Type B pancreatic cell (in vitro differentiated cells): Measurements from ENCODE around the gene VAPB. TPM values are rescaled to one million over a fixed set of nuclear protein-coding genes. Genes with fewer than 3 reads are reported as not detected.

Experiments used
- DNase-seq: peaks from one replicate; pipeline ENCODE4 v3.0.0; 2021; ENCODE audit warnings: mixed read lengths; ENCODE audit not compliant: unreplicated experiment; ENCODE audit errors: extremely low spot score
- H3K27ac Mint-ChIP-seq: 2 replicates; pipeline ENCODE4 v1.8.0; 2021; ENCODE audit warnings: mild to moderate bottlenecking, mixed read lengths
- H3K27me3 Mint-ChIP-seq: 2 replicates; pipeline ENCODE4 v1.8.0; 2021; ENCODE audit warnings: mixed read lengths
- H3K36me3 Mint-ChIP-seq: 2 replicates; pipeline ENCODE4 v1.8.0; 2021; ENCODE audit warnings: mixed read lengths
- H3K4me1 Mint-ChIP-seq: one replicate; pipeline ENCODE4 v1.8.0; 2021; ENCODE audit warnings: mixed read lengths; ENCODE audit not compliant: unreplicated experiment
- H3K4me3 Mint-ChIP-seq: 2 replicates; pipeline ENCODE4 v1.8.0; 2021; ENCODE audit warnings: mild to moderate bottlenecking, mixed read lengths
- H3K9me3 Mint-ChIP-seq: 2 replicates; pipeline ENCODE4 v1.8.0; 2021; ENCODE audit warnings: mixed read lengths
- CTCF ChIP-seq: fragments of 200-600 bp; sonication (generic); conservative IDR thresholded peaks from 2 replicates; pipeline ENCODE4 v1.5.0; 2021; ENCODE audit warnings: antibody characterized with exemption, mild to moderate bottlenecking
- total RNA-seq: library from RNA; stranded (reverse); gene quantifications from 2 replicates; pipeline ENCODE4 v1.2.1, GENCODE V29; 2021; ENCODE audit warnings: low replicate concordance

The VAPB gene
- total RNA-seq, 1 donor from 2014 or later: 58.9 TPM

GRCh38 chr20:58344741-58345140, 44.3 kb upstream of the VAPB start:
- Mint-ChIP-seq H3K27me3 (no peaks in the 10 kb centered on the region), H3K9me3 (no peaks in the 10 kb centered on the region), H3K4me3 (no peak overlapping the region), H3K4me1 (peaks cover 5% of the 10 kb centered on the region), H3K36me3 (peaks cover 31% of the 10 kb centered on the region), H3K27ac (no peak overlapping the region)
- no peak for TF ChIP-seq CTCF
- no peak for DNase-seq

GRCh38 chr20:58349570-58349969, 39.5 kb upstream of the VAPB start:
- Mint-ChIP-seq H3K36me3 (peaks cover 46% of the 10 kb centered on the region), H3K27ac (no peak overlapping the region), H3K4me1 (no peaks in the 10 kb centered on the region), H3K4me3 (no peak overlapping the region), H3K9me3 (no peaks in the 10 kb centered on the region), H3K27me3 (no peaks in the 10 kb centered on the region)
- DNase-seq: no peak
- no peak for TF ChIP-seq CTCF

- DNase-seq: no peak
- no peak overlapping the region for H3K4me3 Mint-ChIP-seq
- no peaks in the 10 kb centered on the region for H3K27me3 Mint-ChIP-seq
- no peaks in the 10 kb centered on the region for H3K9me3 Mint-ChIP-seq
- no peaks in the 10 kb centered on the region for H3K4me1 Mint-ChIP-seq
- TF ChIP-seq CTCF: no peak
- no peak overlapping the region for H3K27ac Mint-ChIP-seq
- peaks cover 40% of the 10 kb centered on the region for H3K36me3 Mint-ChIP-seq
Observed at GRCh38 chr20:58352468-58352867, 36.6 kb upstream of the VAPB start.

GRCh38 chr20:58359441-58359840, 29.6 kb upstream of the VAPB start:
- Mint-ChIP-seq H3K4me1 (peaks cover 15% of the 10 kb centered on the region), H3K9me3 (no peaks in the 10 kb centered on the region), H3K27ac (no peak overlapping the region), H3K36me3 (peaks cover 41% of the 10 kb centered on the region), H3K4me3 (no peak overlapping the region), H3K27me3 (no peaks in the 10 kb centered on the region)
- TF ChIP-seq CTCF: no peak
- DNase-seq: no peak

- Mint-ChIP-seq H3K27ac (no peak overlapping the region), H3K36me3 (peaks cover 39% of the 10 kb centered on the region), H3K9me3 (no peaks in the 10 kb centered on the region), H3K4me3 (no peak overlapping the region), H3K4me1 (peaks cover 17% of the 10 kb centered on the region), H3K27me3 (no peaks in the 10 kb centered on the region)
- DNase-seq: no peak
- TF ChIP-seq CTCF: no peak
Observed at GRCh38 chr20:58360936-58361335, 28.1 kb upstream of the VAPB start.
